GM18868 (cell line): ENCODE measurements around the gene SYF2.
"Not testable (repeated sequence)": the region's sequence is repeated elsewhere in the genome, so short reads cannot be mapped to it uniquely, and the experiment has no call there.

ENCODE experiments used
- ATAC-seq: cut with Tn5 transposase; IDR thresholded peaks from one replicate; pipeline ENCODE4 v1.9.1; 2021; ENCODE audit warnings: mild to moderate bottlenecking, moderate library complexity; ENCODE audit not compliant: unreplicated experiment

SYF2 gene

DNA sequence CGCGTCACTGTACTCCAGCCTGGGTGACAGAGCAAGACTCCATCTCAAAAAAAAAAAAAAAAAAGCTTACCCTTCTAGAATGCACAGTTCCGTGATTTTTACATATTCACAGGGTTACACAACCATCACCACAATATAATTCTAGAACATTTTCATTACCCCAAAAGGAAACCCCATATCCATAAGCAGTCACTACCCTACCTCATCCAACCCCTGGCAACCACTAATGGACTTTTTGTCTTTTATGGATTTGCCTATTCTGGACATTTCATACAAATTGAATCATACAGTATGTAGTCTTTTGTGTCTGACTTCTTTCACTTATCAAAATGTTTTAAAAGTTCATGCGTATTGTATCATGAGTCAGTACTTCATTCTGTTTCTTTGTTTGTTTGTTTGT, 22.8 kb downstream of the SYF2 start:
- ATAC-seq, result no peak

DNA sequence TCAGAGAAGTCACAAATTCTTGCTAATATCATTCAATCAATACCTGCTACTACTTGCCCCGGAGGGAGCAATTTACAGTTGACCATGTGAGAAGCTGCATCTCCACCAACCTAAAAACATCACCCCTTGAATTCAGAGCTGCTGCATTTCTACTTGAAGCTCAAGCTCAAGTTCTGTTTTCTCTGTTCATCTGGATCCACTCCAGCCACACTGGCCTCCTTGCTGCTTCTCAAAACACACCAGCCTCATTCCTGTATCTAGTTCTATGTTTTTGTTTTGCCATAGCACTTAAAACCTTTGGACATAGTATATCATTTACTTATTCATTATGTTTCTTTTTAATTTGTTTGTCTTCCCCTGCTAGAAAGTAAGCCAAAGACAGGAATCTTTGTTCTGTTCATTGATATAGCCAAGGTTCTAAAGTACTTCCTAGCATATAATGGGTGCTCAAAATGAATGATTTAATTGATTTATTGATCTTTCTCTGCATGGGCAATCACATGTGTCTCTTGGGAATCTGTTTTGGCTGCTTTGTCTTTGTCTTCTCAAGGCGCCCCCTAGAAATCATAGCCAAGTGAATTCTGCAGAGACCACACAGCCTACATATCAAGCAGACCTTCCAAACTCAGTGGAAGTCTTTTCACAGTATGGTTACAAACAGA, 23.6 kb downstream of the SYF2 start:
- ATAC-seq, result no peak

DNA sequence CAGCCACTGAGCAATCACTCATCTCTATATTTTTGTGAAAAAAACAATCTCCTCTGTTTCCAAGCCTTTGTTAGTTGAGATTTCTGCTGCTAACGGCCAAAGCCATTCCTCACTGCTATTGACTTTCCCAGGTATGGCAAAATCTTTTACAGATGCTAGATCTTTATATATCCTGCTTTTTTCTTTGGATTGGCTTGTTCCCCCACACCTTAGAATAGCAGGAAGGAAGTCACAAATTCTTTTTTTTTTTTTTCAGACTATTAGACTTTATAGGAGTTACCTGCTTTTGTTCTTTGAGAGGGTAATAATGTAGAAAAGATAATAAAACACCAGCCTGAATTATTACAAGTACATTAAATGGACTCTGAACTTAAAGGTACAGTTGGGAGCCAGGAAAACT, 24.2 kb downstream of the SYF2 start:
- no peak for ATAC-seq

DNA sequence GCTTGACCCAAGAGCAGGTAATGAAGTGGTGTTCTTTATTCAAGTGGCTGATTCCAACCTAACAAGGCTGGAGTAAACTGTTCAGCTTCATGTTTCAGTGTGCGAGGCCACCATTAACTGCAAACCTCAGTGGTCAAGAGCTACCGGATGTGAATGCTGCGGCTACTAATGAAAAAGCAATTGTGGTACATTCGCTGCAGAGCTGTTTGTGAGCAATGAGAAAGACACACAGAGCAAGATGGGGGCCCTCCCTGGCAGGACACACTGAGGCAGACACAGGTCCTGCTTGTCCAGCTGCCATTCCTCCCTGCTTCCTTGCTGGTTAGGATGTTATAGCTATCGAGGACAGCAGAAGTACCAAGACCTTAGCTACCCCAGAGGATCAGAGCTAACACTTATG, 26.1 kb downstream of the SYF2 start:
- ATAC-seq, result no peak

DNA sequence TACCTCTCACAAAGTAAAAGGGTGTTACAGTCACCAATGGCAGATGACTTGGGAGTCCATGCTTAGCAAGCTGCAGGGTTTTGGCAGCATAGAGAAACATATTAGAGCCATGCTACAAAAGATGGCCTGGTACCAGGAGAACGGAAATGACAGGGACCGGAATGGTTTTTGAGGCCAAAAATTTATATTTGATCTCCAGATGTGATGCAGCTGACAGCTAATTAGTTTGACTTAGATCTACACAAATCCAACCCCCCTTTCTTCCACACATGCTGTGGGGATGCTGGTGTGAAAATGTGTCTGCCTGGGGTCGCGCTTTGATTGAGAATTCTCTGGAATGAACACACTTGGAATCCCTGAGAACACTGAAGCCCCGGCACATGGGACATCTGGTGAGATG, 26.5 kb downstream of the SYF2 start:
- no peak for ATAC-seq

DNA sequence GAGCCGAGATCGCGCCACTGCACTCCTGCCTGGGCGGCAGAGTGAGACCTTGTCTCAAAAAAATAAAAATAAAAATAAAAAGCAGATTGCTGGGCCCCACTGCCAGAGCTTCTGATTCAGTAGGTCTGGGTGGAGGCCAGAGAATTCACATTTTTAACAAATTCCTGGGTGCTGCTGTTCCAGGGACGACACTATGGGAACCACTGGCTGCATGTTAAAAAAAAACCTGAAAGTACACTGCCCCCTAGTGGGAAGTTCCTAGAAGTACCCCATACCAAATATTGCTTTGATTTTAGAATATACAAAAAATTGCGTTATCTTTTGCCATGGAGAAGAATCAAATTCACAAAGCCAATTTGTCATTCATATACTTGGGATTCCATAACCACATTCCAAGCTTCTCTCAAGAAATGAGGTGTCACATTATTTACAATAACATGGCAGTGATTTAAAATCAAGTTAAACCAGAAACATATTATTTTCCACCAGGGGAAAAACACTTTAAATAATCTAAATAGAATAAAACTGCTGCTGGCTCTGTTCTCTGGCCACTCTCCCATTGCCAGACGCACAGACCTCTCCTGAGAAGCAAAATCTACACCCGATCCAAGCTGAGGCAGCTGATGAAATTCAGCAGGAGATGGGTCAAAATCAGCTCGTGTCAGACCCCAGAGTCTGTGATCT, 27.4 kb downstream of the SYF2 start:
- ATAC-seq, result no peak

DNA sequence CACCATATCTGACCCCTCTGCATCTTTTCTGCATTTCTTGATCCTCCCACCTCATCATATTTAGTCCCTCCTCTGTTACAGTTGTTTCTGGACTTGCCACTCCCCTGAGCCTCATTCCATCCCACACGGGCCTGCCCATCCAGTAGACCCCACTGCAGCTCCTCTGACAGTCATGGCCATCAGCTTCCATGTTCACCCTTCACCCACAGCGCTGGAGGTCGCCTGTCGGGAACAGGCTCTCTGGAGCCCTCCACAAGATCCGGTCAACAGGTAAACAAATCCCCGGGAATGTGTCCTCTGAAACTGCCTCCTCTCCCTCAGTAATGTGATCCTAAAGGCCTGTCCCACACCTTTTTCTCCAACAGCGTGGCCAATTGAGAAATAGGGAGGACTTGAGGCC, 31.3 kb downstream of the SYF2 start:
- no peak for ATAC-seq

DNA sequence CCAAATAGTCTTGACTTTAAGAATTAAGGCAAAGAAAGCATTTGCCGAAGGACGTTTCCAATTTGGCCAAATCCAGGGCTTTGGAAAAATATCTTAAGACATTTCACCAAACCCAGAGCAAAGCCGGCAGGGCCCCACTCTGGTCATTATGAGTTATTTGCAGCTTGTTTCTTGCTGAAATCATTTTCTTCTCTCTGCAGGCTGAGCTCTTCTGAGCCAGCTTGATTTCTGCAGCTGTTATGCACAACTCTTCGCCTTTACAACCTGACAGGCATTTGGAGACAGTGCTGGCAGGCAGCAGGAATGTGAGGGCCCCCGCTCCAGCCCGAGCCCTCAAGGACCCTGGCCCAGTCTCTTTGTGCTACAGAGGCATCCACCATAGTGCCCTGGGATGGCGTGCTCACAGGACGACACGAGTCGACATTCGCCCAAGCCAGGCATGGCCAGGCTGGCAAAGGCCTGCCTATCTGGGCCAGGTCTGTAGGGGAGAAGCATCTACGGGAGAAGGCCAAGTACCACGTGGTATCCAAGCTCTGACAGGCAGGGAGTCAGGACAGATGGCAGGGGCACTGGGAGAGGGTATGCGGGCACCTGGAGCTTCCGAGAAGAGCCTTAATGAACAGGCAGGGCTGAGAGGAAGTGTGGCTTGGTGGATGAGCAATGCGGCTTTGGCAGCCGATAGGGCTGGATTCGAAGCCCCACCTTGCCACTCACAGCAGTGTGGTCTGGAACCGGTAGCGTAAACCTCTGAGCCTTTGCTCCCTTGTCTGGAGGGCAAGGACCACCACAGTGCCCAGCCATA, 32.3 kb downstream of the SYF2 start:
- no peak for ATAC-seq

DNA sequence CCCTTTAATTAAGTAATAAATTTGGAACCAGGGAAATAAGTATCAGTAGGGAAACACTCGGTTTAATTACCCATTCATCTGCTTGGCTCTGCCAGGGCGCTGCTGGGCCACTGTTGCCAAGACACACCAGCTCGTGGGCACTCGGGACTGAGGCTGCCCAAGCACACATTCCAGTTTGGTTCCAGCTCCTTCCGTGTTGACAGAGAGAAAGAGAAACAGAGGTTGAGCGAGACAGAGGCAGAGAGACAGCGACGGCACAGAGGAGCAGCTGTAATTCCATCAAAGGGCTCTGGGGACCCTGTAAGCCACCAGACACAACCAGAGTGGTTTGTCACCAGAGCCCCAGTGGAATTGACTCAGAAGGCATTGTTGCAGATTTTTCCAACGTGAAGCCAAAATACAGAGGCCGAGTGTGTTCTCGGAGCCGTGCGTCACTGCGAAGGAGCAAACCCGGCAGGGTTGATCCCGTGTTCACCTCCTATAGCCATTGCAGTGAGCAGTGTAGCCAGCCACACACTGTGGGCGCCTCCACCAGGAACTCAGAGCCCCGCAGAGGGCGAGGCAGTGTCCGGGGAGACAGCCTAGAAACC, 33.5 kb downstream of the SYF2 start:
- ATAC-seq, result no peak

DNA sequence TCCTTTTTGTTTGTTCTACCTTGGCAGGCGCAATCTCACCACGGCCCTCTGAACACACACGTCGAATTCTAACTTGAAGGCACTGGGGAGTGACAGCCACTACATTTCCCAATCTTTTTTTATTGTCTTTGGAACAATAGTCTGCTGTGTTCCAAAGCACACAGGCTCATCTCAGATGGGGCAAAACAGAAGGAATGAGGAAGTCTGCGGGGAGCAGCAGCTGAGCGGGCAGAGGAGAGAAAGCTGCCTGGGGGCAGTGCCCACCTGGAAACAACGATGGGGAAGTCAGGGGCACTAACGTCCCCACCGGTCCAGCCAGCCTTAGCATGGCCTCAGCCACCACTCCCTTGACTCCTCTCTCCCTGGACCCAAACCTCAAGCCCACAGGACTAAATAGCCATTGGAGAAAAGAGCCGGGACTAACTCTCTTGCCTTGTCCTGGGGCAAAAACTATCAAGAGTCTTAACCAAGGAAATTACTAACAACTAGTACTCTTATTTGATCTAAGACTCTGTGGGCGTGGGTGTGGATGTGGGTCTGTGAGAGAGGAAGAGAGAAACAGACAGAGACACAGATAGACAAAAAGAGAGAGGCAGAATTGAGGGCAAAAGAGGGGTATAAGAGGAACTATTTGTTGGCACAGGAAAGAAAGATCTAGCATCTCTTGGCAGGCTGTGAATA, 34.2 kb downstream of the SYF2 start:
- no peak for ATAC-seq

DNA sequence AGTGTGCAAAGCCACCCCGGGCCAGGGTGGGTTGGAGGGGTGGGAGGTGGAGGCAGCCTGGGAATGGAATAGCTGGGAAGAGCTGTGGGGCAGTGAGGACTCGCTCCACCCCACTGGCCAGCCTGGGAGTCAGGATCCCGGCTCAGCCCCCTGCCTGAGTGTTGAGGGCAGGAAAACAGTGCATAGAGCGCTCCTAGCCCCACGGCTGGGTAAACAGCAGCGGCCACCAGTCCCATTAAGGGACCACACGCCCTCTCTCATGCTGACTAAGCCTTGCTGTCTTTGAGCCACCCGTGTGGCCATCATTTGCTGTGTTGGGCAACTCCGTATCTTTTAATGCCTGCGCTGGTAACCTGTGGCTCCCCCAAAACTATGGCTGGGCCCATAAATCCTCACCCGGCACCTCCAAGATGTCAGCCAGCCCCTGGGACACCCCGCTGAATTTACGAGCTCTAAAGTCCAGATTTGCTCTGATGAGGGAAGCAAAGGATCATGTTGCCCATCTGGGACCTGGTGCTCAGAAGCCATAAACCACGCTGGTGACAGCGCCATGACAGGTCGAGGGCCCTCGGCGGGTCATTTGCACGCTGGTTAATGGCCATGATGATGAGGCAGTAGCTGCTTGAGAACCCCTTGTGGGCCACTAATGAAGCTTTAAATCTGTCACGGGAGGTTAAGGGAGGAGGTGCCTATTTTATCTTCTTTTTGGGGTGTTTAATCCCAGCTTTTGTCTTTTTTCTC, 34.9 kb downstream of the SYF2 start:
- ATAC-seq, result no peak

DNA sequence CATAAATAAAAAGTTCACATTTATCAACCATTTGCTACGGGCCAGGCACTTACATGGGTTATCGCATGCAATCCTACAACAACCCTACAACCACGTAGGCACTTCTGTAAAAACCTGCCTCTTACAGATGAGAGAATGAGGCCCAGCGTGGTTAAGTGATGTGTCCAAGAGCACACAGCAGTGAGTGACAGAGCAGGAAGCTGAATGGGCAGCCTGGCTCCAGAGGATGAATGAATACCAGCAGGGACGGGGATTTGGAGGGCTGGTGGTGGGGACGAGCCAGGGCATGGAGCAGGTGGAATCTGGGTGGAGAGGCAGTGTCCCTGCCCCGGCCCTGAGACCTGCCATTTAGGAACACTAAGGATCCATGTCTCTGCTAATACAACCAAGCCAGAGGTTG, 35.5 kb downstream of the SYF2 start:
- no peak for ATAC-seq

DNA sequence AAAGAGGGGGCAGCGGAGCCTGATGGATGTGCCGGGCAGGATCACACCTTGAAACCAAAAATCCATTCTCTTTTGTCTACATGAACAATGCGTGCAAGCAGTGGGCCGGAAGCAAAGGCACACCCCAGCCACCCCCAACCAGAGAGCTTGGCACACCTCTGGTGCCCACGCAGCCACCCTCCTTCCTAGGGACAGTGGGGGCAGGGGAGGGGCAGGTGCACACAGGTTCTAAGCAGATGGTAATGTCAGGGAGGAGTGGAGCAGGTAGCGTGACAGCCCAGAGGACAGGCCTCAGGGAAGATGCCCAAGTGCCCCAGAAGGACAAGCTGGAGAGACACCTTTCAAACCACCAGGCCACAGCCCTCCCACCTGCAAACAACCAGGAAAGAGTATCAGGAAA, 36.5 kb downstream of the SYF2 start:
- ATAC-seq, result no peak

DNA sequence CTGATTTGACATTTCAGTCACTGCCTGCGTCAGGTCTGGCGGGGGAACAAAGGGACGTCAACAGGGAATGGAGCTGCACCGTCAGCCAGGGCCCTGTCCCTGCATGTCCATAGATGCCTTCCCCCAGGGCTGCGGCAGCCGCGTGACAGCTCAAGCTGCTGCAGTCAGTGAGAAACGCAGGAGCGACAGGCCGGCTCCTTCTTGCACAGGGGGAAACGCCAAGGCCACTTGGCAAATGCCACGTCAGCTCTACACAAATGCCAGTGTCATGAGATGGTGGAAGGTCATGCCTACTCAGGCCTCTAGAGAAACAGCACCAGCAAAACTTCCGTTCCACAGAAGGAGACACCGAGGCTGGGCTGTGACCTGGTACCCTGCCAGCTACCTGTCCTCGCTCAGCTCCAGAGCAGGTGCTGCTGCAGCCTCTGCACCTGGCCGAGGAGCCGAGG, 37.7 kb downstream of the SYF2 start:
- ATAC-seq, result no peak

DNA sequence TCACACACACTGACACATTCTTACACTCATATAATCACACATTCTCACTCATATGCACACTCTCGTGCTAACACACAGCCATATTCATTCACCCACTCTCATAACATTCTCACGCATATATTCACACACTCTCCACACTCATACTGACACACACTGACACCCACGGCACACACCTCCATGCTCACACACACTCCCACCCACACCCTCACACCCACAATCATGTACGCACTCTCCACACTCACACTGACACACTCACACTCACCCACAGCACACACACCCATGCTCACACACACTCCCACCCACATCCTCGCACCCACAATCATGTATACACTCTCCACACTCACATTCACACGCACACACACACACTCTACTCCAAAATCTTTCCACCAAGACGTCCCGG, 38.2 kb downstream of the SYF2 start:
- ATAC-seq, result no peak

DNA sequence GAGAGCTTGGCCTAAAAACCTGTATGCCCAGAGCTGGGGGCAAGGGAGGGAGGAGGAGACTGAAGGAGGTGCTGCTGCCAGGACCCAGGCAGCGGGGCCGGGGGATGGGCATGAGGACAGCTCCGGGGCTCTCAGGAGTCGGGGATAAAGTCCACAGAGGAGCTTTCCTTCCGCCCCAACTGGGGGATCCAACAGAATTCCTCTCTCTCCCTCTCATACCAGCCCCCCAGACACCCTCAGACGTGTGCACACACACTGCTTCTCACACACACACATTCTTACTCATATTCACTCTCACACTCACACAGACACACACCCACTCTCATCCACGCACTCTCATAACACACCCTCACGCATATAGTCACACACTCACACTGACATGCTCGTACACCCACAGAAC, 39.1 kb downstream of the SYF2 start:
- ATAC-seq, result no peak

DNA sequence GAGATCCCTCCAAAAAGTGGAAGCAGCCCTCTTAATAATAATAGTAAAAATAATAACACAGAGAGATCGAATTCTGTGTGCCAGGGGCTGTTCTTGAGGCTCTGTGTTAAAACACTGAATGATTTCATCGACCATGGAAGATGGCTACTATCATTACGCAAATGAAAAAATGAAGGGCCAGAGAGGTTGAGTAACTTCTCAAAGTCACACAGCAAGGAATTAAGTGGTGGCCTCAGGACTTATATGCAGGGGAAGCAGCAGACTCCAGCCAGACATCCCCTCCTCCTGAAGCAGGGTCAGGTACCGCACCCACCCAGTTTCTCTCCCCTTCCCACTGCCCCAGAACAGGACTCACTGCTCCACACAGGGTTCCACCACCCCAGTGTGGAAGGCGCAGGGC, 40.1 kb downstream of the SYF2 start:
- ATAC-seq, result no peak

DNA sequence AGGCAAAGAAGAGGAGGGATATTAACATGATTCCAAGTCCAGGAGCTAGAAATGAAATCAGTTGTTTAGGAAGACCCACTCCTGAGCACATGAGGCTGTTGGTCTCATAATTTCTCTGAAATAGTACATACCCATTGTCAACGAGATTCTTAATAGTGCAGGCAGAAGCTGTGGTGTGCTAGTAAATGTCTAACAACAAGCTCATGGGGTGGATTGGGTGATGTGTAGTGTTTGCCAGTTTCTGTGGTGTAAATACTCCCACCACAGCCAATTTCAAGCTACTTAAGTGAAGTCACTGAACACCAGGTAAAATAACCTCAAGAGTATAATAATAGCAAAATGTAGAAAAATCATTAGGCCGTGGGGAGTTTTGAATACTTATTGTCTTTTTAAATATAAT, 42.0 kb downstream of the SYF2 start:
- no peak for ATAC-seq

DNA sequence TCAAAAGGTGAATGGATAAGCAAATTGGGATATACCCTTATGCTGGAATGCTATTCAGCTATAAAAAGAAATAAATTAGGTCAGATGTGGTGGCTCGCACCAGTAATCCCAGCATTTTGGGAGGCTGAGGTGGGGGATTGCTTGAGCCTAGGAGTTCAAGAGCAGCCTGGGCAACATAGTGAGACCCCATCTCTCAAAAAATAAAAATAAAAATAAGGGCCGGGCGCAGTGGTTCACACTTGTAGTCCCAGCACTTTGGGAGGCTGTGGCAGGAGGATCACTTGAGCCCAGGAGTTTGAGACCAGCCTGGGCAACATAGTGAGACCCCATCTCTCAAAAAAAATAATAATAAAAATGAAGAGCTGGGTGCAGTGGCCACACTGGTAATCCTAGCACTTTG, 44.4 kb downstream of the SYF2 start:
- ATAC-seq, result not testable (repeated sequence)

DNA sequence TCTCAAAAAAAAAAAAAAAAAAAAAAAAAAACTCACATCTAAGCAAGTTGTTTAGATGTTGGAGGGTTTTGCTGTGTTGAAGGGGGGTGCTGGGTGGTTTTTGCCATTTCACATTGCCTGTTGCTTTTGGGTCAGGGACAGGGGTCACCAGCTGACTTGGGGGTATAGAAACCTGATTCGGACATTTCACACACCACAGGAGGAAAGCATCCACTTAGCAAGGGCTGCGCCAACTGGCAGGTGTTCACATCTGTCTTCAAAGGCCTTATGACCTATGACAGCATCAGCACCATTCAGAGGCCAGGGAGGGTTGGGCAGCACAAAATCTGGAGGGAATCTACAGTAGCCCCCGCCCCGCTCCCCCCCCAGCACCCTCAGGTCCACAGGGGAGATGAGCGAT, 45.2 kb downstream of the SYF2 start:
- ATAC-seq, result no peak
